Endothelial cell of hepatic sinusoid (primary cell): ENCODE results near the gene TBC1D19.
"Not testable (repeated sequence)": the region's sequence is repeated elsewhere in the genome, so short reads cannot be mapped to it uniquely, and the experiment has no call there.

ENCODE experiments used
- in situ Hi-C: cut with HindIII; loops from 2 replicates; pipeline ENCODE4 v1.10.0; 2017; ENCODE audit warnings: low sequenced_read_pairs

The TBC1D19 gene

DNA sequence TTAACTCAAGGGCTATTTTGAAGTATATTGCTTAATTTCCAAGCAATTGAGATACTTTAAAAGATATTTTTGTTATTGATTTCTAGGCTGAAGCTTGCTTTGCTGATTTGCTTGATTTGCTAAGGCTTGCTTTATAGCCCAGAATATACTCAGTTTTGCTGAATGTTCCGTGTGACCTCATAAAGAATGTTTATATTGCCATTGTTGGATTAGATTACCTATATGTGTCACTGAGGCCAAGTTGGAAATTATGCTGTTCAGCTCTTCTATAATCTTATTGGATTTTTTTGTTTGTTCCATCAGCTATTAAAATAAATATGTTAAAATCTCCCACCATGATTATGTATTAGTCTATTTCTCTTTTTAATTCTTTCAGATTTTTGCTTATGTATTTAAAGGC lies 13.0 kb downstream of the TBC1D19 start:
- in situ Hi-C loops = loop anchor here (5.0 kb wide), 1 partner anchor 55 kb away; no protein-coding TSS in a partner anchor

DNA sequence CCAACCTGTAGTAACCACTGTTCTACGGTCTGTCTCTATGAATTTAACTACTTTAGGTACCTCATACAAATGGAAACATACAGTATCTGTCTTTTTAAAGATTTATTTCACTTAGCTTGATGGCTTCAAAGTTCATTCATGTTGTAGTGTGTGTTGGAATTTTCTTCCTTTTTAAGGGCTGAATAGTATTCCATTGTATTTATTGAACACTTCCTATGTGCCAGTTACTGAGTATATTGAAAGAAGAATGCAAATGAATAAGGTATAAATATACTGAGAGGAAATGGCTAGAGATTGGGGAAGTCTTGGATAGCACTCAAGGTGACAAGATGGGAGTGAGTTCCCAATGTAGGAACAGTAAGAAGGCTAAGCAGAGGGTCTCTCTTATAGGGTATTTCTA lies 17.3 kb downstream of the TBC1D19 start:
- in situ Hi-C loops = no loop called here

DNA sequence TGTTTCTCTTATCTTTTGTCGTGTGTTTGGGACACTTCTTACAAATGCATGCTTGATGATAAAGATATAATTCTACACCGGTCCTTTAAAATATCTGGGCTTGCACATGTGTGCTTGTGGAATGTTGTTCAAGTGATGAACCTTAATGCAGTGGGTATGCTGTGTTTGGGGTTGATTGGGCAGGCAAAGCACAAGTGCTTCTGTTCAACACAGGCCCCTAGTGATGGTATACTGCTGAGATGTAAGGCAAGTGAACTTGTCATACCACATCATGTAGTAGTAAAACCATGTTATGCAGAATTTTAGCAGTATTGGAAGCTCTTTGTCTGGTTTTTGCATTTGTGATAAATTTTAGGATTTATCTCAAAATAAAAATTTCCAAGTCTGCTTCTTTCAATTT lies 23.9 kb downstream of the TBC1D19 start:
- in situ Hi-C loops = no loop called here

DNA sequence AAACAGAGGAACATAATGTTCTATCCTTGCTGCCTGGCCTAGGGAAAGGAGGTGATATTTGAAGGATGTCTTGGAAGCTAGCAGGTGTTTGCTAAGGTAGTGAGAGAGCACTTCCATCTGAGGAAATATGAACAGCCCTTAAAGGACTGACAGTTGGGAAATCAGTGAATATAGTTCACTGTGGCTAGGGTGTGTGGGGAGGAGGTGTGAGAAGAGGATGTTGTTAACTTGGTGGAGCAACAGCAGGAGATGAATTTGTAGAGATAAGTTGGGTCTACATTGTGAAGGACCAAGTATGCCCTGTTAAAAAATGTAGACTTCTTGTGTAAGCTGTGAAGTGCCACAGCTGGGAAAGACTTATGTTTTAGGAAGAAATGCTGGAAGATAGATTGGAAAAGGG lies 25.5 kb downstream of the TBC1D19 start:
- in situ Hi-C loops = no loop called here

DNA sequence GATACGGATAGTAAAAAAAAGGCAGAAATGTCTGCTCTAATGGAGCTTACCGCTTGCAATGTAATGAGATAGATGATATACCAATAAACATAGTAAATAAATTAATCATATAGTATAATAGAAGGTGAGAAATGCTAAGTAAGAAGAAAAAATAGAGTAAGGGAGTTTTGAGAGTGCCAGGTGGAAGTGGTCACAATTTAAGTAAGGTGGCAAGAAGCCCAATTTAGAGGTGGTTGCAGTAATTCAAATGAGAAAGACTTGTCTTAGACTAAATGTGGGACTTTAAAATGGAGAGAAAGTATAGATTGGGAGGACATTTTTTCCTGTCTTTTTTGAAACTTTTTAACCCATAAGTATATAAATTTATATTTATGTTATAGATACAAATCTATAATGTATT lies 26.0 kb downstream of the TBC1D19 start:
- in situ Hi-C loops = no loop called here

DNA sequence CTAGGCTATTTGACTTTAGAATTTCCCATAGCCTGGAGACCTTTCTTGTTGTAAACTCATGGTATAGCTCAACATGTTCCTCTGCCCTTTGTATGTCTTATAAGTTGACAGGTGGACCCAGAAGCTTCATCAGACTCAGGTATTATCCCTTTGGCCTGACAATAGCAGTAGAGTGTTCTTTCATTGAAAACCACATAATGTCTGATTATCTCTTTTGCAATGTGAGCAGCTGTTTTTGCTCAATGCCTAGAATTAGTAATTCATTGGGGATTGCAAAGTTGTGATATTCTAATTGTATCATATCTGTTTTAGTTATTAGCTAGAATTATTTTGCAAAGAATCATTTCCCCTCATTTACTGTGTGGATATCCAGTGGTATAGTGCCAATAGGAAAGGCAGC lies 27.5 kb downstream of the TBC1D19 start:
- in situ Hi-C loops = no loop called here

DNA sequence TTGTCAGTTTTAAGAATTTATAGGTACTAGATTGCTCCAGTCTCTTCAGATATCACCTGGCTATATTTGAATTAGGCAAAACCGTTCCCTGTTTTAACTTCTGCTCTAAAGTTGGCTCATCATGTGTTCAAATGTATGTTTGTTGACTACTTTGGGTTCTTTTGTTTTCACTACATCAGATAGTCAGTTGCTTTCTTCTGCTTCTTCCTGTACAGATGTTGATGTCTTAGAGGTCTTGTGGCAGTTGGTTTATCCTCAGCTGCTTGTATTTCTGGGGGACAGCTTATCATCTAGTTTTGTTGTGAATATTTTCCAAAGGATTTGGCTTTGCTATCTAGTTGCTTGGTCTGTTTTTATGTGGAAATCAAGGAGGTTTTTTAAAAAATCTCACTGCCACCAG lies 28.0 kb downstream of the TBC1D19 start:
- in situ Hi-C loops = no loop called here

DNA sequence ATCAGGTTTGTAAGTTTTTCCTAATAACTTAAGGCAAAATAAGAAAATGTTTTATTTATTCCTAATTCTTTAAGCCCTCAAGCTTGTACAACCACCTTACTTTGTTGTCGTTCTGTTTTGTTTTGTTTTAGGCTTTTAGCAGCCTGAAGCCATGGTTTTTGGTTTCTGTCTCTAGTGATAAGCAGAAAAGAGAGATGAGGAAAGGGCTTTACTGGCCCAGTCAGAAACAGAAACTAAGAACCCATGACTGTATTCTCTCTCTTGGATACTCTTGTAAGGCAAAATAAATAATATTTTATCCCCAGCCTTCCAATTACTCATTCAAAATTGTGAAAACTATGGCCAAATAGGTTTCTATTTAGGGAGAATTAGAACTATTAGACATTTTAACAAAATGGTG lies 29.4 kb downstream of the TBC1D19 start:
- in situ Hi-C loops = no loop called here

DNA sequence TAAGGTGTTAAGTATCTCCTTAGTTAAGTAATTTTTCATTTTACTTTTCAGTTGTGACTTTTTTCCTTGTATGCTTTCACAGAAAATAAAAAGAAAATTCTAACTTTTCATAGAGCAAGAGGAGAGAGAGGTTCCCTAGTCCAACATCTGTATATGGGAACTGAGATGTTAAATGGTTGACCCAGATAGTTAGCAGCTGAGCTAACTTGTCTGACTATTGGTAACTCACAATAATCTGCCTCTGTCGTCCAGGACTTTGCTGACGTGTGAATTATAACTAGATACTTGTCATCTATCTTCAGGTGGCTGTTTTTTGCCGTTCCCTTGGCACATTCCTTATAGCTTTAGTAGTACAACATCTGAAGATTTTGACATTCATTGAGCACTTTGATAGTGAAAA lies 29.9 kb downstream of the TBC1D19 start:
- in situ Hi-C loops = no loop called here

DNA sequence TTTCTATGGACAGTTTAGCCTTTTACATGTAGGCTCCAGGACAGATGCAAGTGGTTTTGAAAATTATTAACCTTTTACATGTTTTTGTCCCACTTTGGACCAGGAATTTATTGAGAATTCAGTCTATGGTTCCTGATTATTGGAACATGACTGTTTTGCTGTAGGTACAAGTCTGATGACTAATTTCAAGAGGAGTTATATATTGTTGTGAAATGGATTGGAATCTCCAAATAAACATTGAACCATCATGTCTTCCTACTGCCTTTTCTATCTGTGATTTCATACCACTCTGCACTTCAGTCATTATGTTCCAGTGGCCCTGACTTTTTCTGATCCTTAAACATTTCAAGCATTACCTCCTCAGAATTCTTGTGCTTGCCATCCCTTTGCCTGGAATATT lies 35.9 kb downstream of the TBC1D19 start:
- in situ Hi-C loops = no loop called here

DNA sequence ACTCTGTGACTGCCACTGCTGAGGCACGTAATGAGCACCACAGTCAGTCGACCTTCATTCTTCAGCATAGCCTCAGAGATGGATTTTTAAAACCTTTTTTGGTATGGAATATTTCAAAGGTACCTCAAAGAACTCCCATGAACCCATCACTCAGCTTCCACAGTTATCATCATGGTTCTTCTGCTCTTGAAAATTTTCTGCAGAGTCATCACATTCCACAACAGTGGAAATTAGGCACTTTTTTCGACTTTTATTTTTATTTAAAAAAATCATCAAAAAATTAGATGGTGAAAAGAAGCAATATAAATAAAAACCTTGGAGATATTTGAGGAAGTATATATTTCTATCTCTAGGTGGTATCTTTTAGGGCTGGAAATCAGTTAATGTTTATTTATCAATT lies 37.5 kb downstream of the TBC1D19 start:
- in situ Hi-C loops = no loop called here

DNA sequence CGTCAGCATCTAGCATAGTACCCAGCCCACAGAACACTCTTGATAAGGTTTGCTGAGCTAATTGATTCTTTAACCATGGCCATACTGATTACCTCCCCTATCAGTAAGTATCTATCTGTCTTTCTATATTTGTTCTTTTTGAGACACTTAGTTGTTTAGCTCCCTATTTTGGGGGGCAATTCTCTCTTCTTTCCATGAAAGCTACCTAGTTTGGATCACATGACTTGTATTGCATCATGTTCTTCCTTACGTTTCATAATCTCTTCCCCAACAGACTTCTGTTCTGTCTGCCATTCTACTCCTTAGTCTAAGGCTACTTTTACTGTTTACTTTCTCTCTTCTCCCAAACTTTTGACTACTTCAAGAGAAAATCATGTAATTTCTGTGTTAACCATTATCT lies 39.0 kb downstream of the TBC1D19 start:
- in situ Hi-C loops = no loop called here

DNA sequence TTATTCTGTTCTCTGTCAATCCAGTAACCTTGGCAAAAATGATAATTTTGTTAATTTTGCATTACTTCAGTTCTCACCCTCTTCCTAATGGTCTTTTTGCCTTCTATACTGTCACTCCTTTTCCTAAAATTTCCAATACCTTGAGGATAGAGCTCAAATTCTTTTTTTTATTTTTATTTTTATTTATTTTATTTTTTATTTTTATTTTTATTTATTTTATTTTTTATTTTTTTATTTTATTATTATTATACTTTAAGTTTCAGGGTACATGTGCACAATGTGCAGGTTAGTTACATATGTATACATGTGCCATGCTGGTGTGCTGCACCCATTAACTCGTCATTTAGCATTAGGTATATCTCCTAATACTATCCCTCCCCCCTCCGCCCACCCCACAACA lies 42.8 kb downstream of the TBC1D19 start:
- in situ Hi-C loops = not testable (repeated sequence)

DNA sequence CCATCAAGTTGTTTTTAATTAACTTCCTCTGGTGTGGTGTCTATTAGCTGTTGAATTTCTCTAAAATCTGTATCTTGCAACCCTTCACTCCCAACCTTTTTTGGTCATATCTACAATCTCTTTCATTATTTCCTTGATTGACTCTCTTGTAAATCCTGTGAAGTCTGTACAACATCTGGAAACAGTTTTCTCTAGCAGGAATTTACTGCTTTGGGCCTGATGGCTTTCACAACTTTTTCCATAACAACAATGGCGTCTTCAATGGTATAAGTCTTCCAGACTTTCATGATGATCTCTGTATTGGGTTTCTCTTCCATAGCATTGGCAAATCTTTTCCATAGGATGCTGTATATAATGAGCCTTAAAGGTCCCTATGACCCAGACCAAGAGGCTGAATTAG lies 49.0 kb downstream of the TBC1D19 start:
- in situ Hi-C loops = no loop called here

DNA sequence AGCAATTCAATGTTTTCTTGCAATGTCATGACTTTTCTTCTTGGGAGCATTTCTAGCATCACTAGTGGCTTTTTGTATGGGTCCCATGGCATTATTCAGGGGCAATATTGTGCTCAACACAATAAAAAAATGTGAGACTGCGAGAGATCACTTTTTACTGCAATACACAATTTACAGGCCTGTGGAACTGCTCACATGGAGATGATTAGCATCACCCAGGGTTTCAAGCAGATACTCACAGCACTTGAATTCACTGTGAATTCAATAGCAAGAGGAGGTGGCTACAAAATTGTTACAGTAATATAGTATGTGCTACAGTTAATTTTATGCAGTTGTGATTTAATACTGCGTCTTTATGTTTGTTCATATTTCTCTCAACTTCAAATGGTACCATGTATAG lies 50.4 kb downstream of the TBC1D19 start:
- in situ Hi-C loops = no loop called here

DNA sequence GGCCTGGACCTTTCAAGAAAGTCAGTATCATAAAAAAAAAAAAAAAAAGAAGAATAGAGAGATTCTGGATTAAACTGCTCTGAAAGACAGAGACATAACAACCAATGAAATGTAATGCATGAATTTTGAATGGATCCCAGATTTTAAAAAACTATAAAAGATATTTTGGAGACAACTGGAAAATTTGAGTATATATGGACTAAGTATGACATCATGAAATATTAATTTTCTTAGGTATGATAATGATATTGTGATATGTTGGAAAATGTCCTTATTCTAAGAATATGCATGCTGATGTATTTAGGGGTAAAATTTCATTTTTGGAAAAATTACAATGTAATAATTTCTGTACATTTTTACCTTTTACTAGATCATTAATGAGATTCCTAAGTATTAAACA lies 52.6 kb downstream of the TBC1D19 start:
- in situ Hi-C loops = no loop called here

DNA sequence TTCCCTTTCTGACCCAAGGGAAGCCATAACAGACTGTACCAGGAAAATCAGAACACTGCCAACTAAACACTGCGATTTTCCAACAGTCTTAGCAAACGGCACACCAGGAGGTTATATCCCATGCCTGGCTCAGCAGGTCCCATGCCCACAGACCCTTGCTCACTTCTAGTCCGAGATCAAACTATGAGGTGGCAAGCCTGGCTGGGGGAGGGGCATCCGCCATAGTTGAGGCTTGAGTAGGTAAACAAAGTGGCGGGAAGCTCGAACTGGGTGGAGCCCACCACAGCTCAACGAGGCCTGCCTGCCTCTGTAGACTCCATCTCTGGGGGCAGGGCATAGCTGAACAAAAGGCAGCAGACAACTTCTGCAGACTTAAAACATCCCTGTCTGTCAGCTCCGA lies 56.8 kb downstream of the TBC1D19 start:
- in situ Hi-C loops = not testable (repeated sequence)

DNA sequence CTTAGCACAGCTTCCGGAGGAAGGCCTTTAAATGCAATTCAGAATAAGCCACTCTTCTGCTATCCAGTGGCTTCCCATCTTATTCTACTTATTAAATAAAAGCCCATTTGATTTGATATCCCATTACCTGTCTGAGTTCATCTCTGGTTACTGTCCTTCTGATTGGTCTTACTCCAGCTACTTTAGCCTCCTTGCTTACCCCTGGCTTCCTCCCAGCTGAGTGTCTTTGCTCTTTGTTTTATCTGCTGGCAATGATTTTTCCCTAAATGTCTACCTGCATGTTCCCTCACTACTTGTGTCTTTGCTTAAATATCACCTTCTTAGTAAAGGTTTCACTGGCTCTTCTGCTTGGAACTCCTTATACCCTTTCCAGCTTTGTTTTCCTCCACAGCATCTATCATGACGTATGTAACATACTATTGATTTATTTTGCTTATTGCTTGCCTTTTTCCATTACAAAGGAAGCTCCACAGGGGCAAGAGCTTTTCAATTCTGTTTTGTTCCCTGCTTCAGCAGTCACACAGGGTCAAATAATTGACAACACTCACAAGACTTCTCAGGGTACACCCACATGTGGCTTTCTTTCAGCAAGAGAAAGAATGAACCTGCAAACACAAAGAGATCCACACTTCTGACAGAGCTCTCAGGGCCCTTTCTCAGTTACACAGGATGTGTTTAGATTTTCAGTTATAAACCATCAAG lies 63.8 kb downstream of the TBC1D19 start:
- in situ Hi-C loops = no loop called here

DNA sequence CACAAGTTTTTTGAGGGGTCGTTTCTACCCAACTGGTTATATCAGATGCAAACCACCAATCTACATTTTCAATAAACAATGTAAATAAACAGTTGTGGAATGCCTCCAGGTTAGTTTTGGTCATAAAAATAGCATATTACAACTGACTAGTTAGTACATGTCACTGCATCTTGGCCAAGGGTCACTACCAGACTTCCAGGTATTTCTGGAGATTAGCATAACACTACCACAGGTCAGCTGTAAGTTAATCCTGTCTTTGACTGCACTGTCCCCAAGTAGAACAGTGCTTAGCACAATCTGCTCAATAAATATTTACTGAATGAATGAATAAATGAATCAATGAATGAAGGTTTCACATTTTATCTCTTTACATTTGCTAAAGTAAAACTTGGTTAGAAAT lies 64.4 kb downstream of the TBC1D19 start:
- in situ Hi-C loops = no loop called here

DNA sequence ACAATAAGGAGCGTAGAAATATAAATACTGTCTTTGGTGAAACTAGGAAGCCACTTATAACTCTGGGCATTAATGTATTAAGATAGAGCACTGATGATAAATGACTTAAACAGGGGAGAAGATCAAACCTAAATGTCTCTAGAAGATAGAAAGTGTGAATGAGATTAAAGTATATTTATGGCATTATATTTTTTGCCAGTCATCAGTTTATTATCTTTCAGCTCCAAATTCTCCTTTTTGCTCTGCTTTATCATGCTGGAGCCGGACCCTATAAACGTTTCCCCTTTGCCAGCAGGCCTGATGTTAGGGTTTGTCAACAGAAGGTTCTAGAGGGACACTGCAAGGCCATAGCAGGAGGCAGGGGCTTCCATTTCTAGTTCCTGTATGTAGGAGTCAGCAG lies 76.4 kb downstream of the TBC1D19 start:
- in situ Hi-C loops = no loop called here

DNA sequence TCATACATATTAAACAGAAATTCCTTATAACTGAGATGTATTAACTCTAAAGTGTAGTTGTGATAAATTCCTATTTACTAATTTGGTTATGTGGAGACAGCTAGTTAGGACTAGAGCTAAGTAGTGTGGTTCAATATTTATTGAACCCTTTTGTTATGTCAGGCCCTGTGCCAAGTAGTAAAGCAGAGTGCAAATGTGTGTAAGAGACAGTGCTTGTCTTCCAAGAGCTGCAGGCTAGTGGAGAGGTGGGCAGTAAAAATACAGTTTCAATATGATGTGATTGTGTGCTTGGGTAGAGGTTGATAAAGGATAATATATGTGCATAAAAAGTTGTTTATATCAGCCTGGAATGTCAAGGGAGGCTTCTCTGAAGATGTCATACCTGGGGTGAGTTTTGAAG lies 80.0 kb downstream of the TBC1D19 start:
- in situ Hi-C loops = no loop called here

DNA sequence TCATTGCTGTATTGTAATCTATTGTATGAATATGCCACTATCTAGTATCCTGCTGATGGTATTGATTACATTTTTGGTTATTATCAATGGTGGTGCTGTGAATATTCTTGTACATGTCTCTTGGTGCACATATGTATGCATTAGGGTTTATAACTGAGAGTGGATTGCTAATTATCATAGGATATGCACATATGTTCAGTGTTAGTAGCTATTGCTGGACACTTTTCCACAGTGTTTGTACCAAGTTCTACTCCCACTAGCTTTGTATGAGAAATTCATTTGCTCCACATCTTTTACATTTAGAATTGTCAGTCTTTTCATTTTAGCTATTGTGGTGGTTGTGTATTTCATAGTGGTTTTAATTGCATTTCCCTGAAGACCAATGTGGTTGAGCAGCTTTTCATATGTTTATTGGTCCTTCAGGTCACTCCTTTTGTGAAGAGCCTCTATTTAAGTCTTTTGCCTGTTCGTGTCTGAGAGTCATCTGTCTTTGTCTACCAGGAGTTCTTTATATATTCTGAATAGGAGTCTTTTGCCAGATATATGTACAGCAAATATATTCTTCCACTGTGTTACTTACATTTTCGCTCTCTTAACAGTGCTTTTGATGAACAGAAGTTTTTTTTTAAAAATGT lies 87.1 kb downstream of the TBC1D19 start:
- in situ Hi-C loops = no loop called here
